Loucy (cell line): ENCODE results near the gene GDNF.

Experiments
- CTCF ChIP-seq: fragments of 200-600 bp; sonication (generic); conservative IDR thresholded peaks from 2 replicates; pipeline ENCODE4 v1.5.1; 2014; ENCODE audit warnings: mild to moderate bottlenecking, antibody characterized with exemption, low read length
- EZH2phosphoT487 ChIP-seq: fragments of 200-600 bp; IDR thresholded peaks from 2 replicates; pipeline ENCODE4 v1.6.1; 2018; ENCODE audit warnings: antibody characterized with exemption, mild to moderate bottlenecking, moderate library complexity, borderline replicate concordance

DNA sequence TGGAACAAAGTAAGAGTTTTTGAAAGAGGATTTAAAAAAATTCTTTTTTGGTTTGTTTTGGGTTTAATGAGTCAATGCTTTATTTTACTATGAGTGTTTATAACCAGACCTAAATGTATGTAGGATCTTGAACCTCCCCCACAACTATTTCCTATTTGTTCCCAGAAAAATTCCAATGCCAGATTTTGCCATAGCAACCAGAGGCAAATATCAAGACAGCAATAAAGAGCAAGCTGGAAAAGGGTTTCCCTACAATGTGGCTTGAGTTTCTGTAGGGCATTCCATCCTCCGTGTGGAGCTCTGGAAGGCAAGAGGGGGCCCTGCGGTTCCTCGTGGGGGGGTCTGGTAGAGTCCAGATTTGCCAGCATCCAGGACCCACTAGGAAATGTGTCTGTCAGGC lies 27.8 kb upstream of the GDNF start:
- TF ChIP-seq CTCF (no peak), EZH2phosphoT487 (no peak)
